ENCODE results near the gene CCNC. TPM values are rescaled to one million over a fixed set of nuclear protein-coding genes. Genes with fewer than 3 reads are reported as not detected.

The CCNC gene
- total RNA-seq, 2 experiments from 2014 or later: 59.9 to 64.0 TPM

- Mint-ChIP-seq H3K9me3 (no peaks in the 10 kb centered on the region), H3K4me1 (ENCODE audit: low read depth) (peaks cover 20% of the 10 kb centered on the region), H3K4me3 (no peak overlapping the region), H3K36me3 (peaks cover 12% of the 10 kb centered on the region), H3K27ac (no peak overlapping the region), H3K27me3 (no peaks in the 10 kb centered on the region)
- POLR2A ChIA-PET: no interaction called here
- intact Hi-C loops (cut with micrococcal nuclease): loop anchor here (10.0 kb wide), 1 partner anchor 228 kb away; no protein-coding TSS in a partner anchor
- DNase-seq: no peak
- CTCF ChIA-PET: interaction anchor here (0.6 to 2.1 kb wide), 2 partner anchors 43 to 183 kb away, joined by 3 to 5 read pairs; no protein-coding TSS in a partner anchor
Observed at GRCh38 chr6:99563056-99563723, 5.3 kb downstream of the CCNC start.

GRCh38 chr6:99560668-99561067 lies 7.8 kb downstream of the CCNC start:
- Mint-ChIP-seq H3K9me3 (no peaks in the 10 kb centered on the region), H3K4me3 (no peak overlapping the region), H3K36me3 (peaks cover 29% of the 10 kb centered on the region), H3K27ac (no peak overlapping the region), H3K4me1 (ENCODE audit: low read depth) (peaks cover 6% of the 10 kb centered on the region), H3K27me3 (no peaks in the 10 kb centered on the region)
- CTCF ChIA-PET: no interaction called here
- intact Hi-C loops (cut with micrococcal nuclease): loop anchor here (10.0 kb wide), 1 partner anchor 226 kb away; no protein-coding TSS in a partner anchor
- no peak for DNase-seq
- POLR2A ChIA-PET: no interaction called here

- intact Hi-C loops (cut with micrococcal nuclease): no loop called here
- no peaks in the 10 kb centered on the region for H3K27me3 Mint-ChIP-seq
- CTCF ChIA-PET: no interaction called here
Observed at GRCh38 chr6:99559057-99559456, 9.4 kb downstream of the CCNC start.

GRCh38 chr6:99553888-99554287 lies 14.6 kb downstream of the CCNC start:
- Mint-ChIP-seq H3K9me3 (no peaks in the 10 kb centered on the region), H3K36me3 (peaks cover 38% of the 10 kb centered on the region), H3K27me3 (no peaks in the 10 kb centered on the region), H3K4me1 (ENCODE audit: low read depth) (no peaks in the 10 kb centered on the region), H3K4me3 (no peak overlapping the region), H3K27ac (no peak overlapping the region)
- intact Hi-C loops (cut with micrococcal nuclease): no loop called here
- DNase-seq: no peak
- ChIA-PET POLR2A (no interaction called here), CTCF (no interaction called here)

More at GRCh38 chr6:99559057-99559456, 9.4 kb downstream of the CCNC start:
- no peak overlapping the region for H3K27ac Mint-ChIP-seq
- H3K36me3 Mint-ChIP-seq: peaks cover 37% of the 10 kb centered on the region
- H3K4me3 Mint-ChIP-seq: no peak overlapping the region
- no peak for DNase-seq
- peaks cover 4% of the 10 kb centered on the region for H3K4me1 Mint-ChIP-seq (ENCODE audit: low read depth)
- no peaks in the 10 kb centered on the region for H3K9me3 Mint-ChIP-seq
- POLR2A ChIA-PET: no interaction called here

GRCh38 chr6:99550046-99550748 lies 18.3 kb downstream of the CCNC start:
- POLR2A ChIA-PET: no interaction called here
- Mint-ChIP-seq H3K27me3 (no peaks in the 10 kb centered on the region), H3K9me3 (no peaks in the 10 kb centered on the region), H3K4me3 (no peak overlapping the region), H3K27ac (no peak overlapping the region), H3K4me1 (ENCODE audit: low read depth) (no peaks in the 10 kb centered on the region), H3K36me3 (peaks cover 38% of the 10 kb centered on the region)
- DNase-seq: no peak
- intact Hi-C loops (cut with micrococcal nuclease): no loop called here
- CTCF ChIA-PET: interaction anchor here (0.6 to 1.0 kb wide), 2 partner anchors 30 to 131 kb away, joined by 3 to 5 read pairs; no protein-coding TSS in a partner anchor

- intact Hi-C loops (cut with micrococcal nuclease): no loop called here
- Mint-ChIP-seq H3K4me3 (no peak overlapping the region), H3K4me1 (ENCODE audit: low read depth) (no peaks in the 10 kb centered on the region), H3K27me3 (no peaks in the 10 kb centered on the region), H3K27ac (no peak overlapping the region), H3K36me3 (peaks cover 42% of the 10 kb centered on the region), H3K9me3 (no peaks in the 10 kb centered on the region)
- ChIA-PET POLR2A (no interaction called here), CTCF (no interaction called here)
- no peak for DNase-seq
Observed at GRCh38 chr6:99548706-99549105, 19.8 kb downstream of the CCNC start.

GRCh38 chr6:99547526-99547925 lies 20.9 kb downstream of the CCNC start:
- ChIA-PET POLR2A (no interaction called here), CTCF (no interaction called here)
- Mint-ChIP-seq H3K9me3 (no peaks in the 10 kb centered on the region), H3K27ac (no peak overlapping the region), H3K36me3 (peaks cover 46% of the 10 kb centered on the region), H3K4me3 (no peak overlapping the region), H3K27me3 (no peaks in the 10 kb centered on the region), H3K4me1 (ENCODE audit: low read depth) (no peaks in the 10 kb centered on the region)
- no peak for DNase-seq
- intact Hi-C loops (cut with micrococcal nuclease): no loop called here

- peaks cover 50% of the 10 kb centered on the region for H3K36me3 Mint-ChIP-seq
- no peaks in the 10 kb centered on the region for H3K9me3 Mint-ChIP-seq
- no peak overlapping the region for H3K27ac Mint-ChIP-seq
- H3K27me3 Mint-ChIP-seq: no peaks in the 10 kb centered on the region
- ChIA-PET POLR2A (no interaction called here), CTCF (interaction anchor here (0.6 kb wide), 1 partner anchor 152 kb away, joined by 4 read pairs; no protein-coding TSS in a partner anchor)
- no peaks in the 10 kb centered on the region for H3K4me1 Mint-ChIP-seq (ENCODE audit: low read depth)
- DNase-seq: no peak
- intact Hi-C loops (cut with micrococcal nuclease): no loop called here
- no peak overlapping the region for H3K4me3 Mint-ChIP-seq
Observed at GRCh38 chr6:99545442-99545841, 23.0 kb downstream of the CCNC start.

- Mint-ChIP-seq H3K27ac (no peak overlapping the region), H3K4me3 (no peak overlapping the region), H3K27me3 (no peaks in the 10 kb centered on the region), H3K36me3 (peaks cover 48% of the 10 kb centered on the region), H3K4me1 (ENCODE audit: low read depth) (no peaks in the 10 kb centered on the region), H3K9me3 (no peaks in the 10 kb centered on the region)
- CTCF ChIA-PET: no interaction called here
- DNase-seq: no peak
- intact Hi-C loops (cut with micrococcal nuclease): no loop called here
- POLR2A ChIA-PET: no interaction called here
Observed at GRCh38 chr6:99543968-99544367, 24.5 kb downstream of the CCNC start.

- Mint-ChIP-seq H3K27ac (no peak overlapping the region), H3K4me3 (no peak overlapping the region), H3K4me1 (ENCODE audit: low read depth) (no peaks in the 10 kb centered on the region), H3K27me3 (no peaks in the 10 kb centered on the region), H3K9me3 (no peaks in the 10 kb centered on the region), H3K36me3 (peaks cover 14% of the 10 kb centered on the region)
- CTCF ChIA-PET: interaction anchor here (0.7 to 1.5 kb wide), 2 partner anchors 9 to 10 kb away, joined by 3 to 4 read pairs; no protein-coding TSS in a partner anchor
- DNase-seq: no peak
- intact Hi-C loops (cut with micrococcal nuclease): no loop called here
- POLR2A ChIA-PET: no interaction called here
Observed at GRCh38 chr6:99530627-99531026, 37.8 kb downstream of the CCNC start.

- ChIA-PET CTCF (interaction anchor here (0.5 to 1.5 kb wide), 6 partner anchors 10 to 577 kb away, joined by 3 to 4 read pairs (median 3); no protein-coding TSS in a partner anchor), POLR2A (interaction anchor here (1.9 kb wide), 1 partner anchor 46 kb away, joined by 9 read pairs; the partner anchor contains the start of gene CCNC)
- peaks cover 1% of the 10 kb centered on the region for H3K36me3 Mint-ChIP-seq
- no peaks in the 10 kb centered on the region for H3K27me3 Mint-ChIP-seq
- H3K9me3 Mint-ChIP-seq: no peaks in the 10 kb centered on the region
- DNase-seq: no peak
- intact Hi-C loops (cut with micrococcal nuclease): loop anchor here (5.0 kb wide), 1 partner anchor 225 kb away; no protein-coding TSS in a partner anchor
- H3K4me3 Mint-ChIP-seq: no peak overlapping the region
- no peak overlapping the region for H3K27ac Mint-ChIP-seq
- peaks cover 12% of the 10 kb centered on the region for H3K4me1 Mint-ChIP-seq (ENCODE audit: low read depth)
Observed at GRCh38 chr6:99522531-99522930, 45.9 kb downstream of the CCNC start.

GRCh38 chr6:99521633-99522151 lies 46.8 kb downstream of the CCNC start:
- H3K9me3 Mint-ChIP-seq: no peaks in the 10 kb centered on the region
- no peak for DNase-seq
- intact Hi-C loops (cut with micrococcal nuclease): loop anchor here (2.0 to 5.0 kb wide), 2 partner anchors 89 to 226 kb away; no protein-coding TSS in a partner anchor
- peaks cover 1% of the 10 kb centered on the region for H3K36me3 Mint-ChIP-seq
- H3K27ac Mint-ChIP-seq: peak overlapping the region; percentile 92
- ChIA-PET CTCF (interaction anchor here (0.5 to 1.6 kb wide), 10 partner anchors 9 to 225 kb away, joined by 3 to 6 read pairs (median 3); partner anchors contain the start of gene CCNC), POLR2A (interaction anchor here (1.2 to 1.9 kb wide), 2 partner anchors 47 to 96 kb away, joined by 3 to 9 read pairs; partner anchors contain the start of genes CCNC and PNISR)
- peaks cover 12% of the 10 kb centered on the region for H3K4me1 Mint-ChIP-seq (ENCODE audit: low read depth)
- H3K4me3 Mint-ChIP-seq: peak overlapping the region; percentile 97
- no peaks in the 10 kb centered on the region for H3K27me3 Mint-ChIP-seq

Data from activated CD4-positive, alpha-beta memory T cell treated with anti-CD3 and anti-CD28 coated beads for 36 hours (primary cell).